LNCaP clone FGC (cell line): Measurements from ENCODE around the gene TNS3.

Experiments
- DNase-seq: peaks from one replicate; pipeline ENCODE4 v3.0.0-alpha.2; 2011; ENCODE audit warnings: low read depth
- H3K4me3 ChIP-seq: 2 replicates; pipeline ENCODE4 v1.5.1; 2011; ENCODE audit warnings: mild to moderate bottlenecking, low read depth, low read length, control low read depth
- CTCF ChIP-seq: IDR thresholded peaks from 2 replicates; pipeline ENCODE4 v1.5.1; 2012; ENCODE audit warnings: mild to moderate bottlenecking; ENCODE audit not compliant: control insufficient read depth, insufficient read depth; ENCODE audit errors: extremely low read depth

The TNS3 gene

GRCh38 chr7:47507522-47507921, 74.4 kb downstream of the TNS3 start:
- no peak for TF ChIP-seq CTCF
- no peak for DNase-seq
- no peak overlapping the region for H3K4me3 ChIP-seq

GRCh38 chr7:47506382-47507339, 75.2 kb downstream of the TNS3 start:
- no peak for DNase-seq
- no peak overlapping the region for H3K4me3 ChIP-seq
- no peak for TF ChIP-seq CTCF

GRCh38 chr7:47505312-47506007, 76.5 kb downstream of the TNS3 start:
- no peak for DNase-seq
- no peak for TF ChIP-seq CTCF
- H3K4me3 ChIP-seq = no peak overlapping the region

GRCh38 chr7:47504551-47505311, 77.2 kb downstream of the TNS3 start:
- no peak overlapping the region for H3K4me3 ChIP-seq
- TF ChIP-seq CTCF = no peak
- DNase-seq = no peak

- H3K4me3 ChIP-seq = no peak overlapping the region
- TF ChIP-seq CTCF = no peak
- DNase-seq = no peak
Measured at GRCh38 chr7:47503281-47503680, 78.6 kb downstream of the TNS3 start.

- peak; percentile 28; the same call in 1 of the 2 replicates for TF ChIP-seq CTCF
- no peak overlapping the region for H3K4me3 ChIP-seq
- DNase-seq = no peak
Measured at GRCh38 chr7:47502240-47502877, 79.6 kb downstream of the TNS3 start.
